ENCODE measurements around the gene NAP1L5. TPM values are rescaled to one million over a fixed set of nuclear protein-coding genes. Genes with fewer than 3 reads are reported as not detected.

NAP1L5 gene, protein sequence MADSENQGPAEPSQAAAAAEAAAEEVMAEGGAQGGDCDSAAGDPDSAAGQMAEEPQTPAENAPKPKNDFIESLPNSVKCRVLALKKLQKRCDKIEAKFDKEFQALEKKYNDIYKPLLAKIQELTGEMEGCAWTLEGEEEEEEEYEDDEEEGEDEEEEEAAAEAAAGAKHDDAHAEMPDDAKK
- 6.6 TPM for polyA plus RNA-seq (2013, experiment 1 of 2)
- 7.7 TPM for polyA plus RNA-seq (2013, experiment 2 of 2)

DNA sequence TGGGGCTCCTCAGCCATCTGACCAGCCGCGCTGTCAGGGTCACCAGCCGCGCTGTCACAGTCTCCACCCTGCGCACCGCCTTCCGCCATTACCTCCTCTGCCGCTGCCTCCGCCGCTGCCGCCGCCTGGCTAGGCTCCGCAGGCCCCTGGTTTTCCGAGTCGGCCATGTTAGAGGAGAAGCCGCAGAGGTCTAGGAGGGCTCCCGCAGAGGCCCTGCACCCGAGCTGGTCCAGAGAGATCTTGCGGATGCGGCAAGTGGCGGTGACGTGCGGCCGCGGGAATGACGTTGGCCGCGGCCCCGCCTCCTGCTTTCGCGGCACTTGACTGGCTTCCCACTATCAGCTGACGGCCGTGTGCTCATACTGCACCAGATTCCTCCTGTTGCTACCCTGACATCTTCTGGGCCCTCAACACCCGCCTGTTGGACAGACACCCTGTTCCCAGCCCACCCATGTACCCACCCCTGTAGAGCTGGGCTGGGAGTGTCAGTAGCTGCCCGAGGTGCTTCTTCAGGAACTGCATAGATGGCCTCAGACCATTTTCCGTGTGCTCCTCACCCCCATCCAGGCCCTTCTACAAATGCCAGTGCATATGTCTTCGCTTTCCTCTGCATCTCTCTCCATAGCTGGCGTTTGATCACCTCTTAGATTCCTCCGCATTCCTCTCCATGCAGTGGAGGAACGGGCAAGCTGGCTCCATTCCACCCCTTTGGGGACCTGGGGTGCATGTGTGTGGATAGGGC lies at the start of gene NAP1L5:
NAP1L5 (minus strand) TSS at position 242 of the 742 bp plus-strand sequence; CDS start at position 167, 75 bp downstream.
- no peak within 1 kb of the TSS for H3K27ac ChIP-seq (ENCODE audit: low read depth, low read length, severe bottlenecking)
- 64 to 68% methylated on average over 16 to 39 of the region's 40 CpGs for WGBS, 2 experiments (ENCODE audit: insufficient coverage in 2 of 2)

GRCh38 chr4:88747351-88747750 lies 49.7 kb upstream of the NAP1L5 start:
- Histone ChIP-seq H3K9me3 (ENCODE audit: control insufficient read depth, low read length) (no peaks in the 10 kb centered on the region), H3K36me3 (ENCODE audit: control insufficient read depth, insufficient read depth, low read length) (peaks cover 39% of the 10 kb centered on the region), H3K4me3 (ENCODE audit: extremely low read depth, insufficient read depth, low read length, poor library complexity, severe bottlenecking) (no peak overlapping the region), H3K27ac (ENCODE audit: low read depth, low read length, severe bottlenecking) (no peak overlapping the region), H3K4me1 (ENCODE audit: control insufficient read depth, insufficient read depth, low read length, poor library complexity, severe bottlenecking) (no peaks in the 10 kb centered on the region)
- WGBS, 2 experiments (ENCODE audit: insufficient coverage in 2 of 2) = 94% methylated on average over 7 of the region's 7 CpGs

More for the DNA sequence above, at the start of gene NAP1L5:
- Histone ChIP-seq H3K36me3 (ENCODE audit: control insufficient read depth, insufficient read depth, low read length) (no peaks in the 10 kb centered on the region), H3K4me3 (ENCODE audit: extremely low read depth, insufficient read depth, low read length, poor library complexity, severe bottlenecking) (peak within 1 kb of the TSS; percentile 47), H3K9me3 (ENCODE audit: control insufficient read depth, low read length) (no peaks in the 10 kb centered on the region), H3K4me1 (ENCODE audit: control insufficient read depth, insufficient read depth, low read length, poor library complexity, severe bottlenecking) (no peaks in the 10 kb centered on the region)

DNA sequence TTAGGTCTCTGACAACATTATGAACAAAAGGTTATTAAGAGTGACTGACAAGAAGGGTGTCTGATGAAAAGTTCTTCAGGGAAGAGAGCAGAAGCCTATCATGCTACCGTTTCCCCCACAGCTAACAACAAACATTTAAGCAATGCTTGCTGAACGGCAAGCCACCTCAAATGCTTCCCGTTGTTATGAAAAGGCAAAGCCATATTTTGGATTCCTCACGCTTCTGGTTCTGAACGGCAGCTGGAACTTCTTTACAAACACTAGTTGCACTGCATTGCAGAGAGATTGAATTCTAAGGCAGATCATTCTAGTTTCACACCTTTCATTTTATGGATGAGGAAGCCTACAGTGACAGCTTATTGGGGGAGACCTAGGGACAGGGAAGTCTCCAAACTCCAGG lies 48.6 kb upstream of the NAP1L5 start:
- H3K27ac ChIP-seq (ENCODE audit: low read depth, low read length, severe bottlenecking) = no peak overlapping the region
- no peaks in the 10 kb centered on the region for H3K9me3 ChIP-seq (ENCODE audit: control insufficient read depth, low read length)
- H3K4me1 ChIP-seq (ENCODE audit: control insufficient read depth, insufficient read depth, low read length, poor library complexity, severe bottlenecking) = no peaks in the 10 kb centered on the region
- peaks cover 37% of the 10 kb centered on the region for H3K36me3 ChIP-seq (ENCODE audit: control insufficient read depth, insufficient read depth, low read length)
- 87 to 100% methylated on average over 3 to 5 of the region's 5 CpGs for WGBS, 2 experiments (ENCODE audit: insufficient coverage in 2 of 2)
- no peak overlapping the region for H3K4me3 ChIP-seq (ENCODE audit: extremely low read depth, insufficient read depth, low read length, poor library complexity, severe bottlenecking)

DNA sequence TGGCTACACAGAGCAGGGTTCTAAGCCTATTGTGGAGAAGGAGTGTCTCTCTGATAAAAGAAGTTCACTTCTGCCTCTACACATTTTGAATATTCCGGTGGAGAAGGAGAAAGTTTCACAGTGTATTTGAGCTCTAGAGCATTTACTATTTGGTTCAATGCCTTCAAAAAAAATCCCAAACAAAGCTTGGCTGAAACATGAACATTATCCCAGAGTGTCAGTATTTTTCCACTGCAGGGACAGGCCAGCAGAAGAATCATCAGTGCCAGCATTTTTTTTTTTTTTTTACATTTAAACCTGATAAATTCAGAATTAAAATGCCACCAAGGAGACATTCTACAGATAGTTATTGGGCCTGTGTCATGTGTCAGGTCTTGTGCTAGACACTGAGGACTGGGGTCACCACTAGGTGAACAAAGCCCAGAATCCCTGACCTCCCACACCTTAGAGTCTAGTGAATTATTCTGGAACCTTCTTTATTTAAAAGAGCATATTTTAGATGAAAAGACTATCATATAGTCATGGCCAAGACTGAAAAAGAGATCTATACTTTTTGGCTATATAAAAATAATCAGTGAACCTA lies 48.0 kb upstream of the NAP1L5 start:
- no CpG with 5 or more reads among the region's 1 CpG for WGBS, 2 experiments (ENCODE audit: insufficient coverage in 2 of 2)
- no peak overlapping the region for H3K4me3 ChIP-seq (ENCODE audit: extremely low read depth, insufficient read depth, low read length, poor library complexity, severe bottlenecking)
- H3K4me1 ChIP-seq (ENCODE audit: control insufficient read depth, insufficient read depth, low read length, poor library complexity, severe bottlenecking) = no peaks in the 10 kb centered on the region
- H3K9me3 ChIP-seq (ENCODE audit: control insufficient read depth, low read length) = no peaks in the 10 kb centered on the region
- no peak overlapping the region for H3K27ac ChIP-seq (ENCODE audit: low read depth, low read length, severe bottlenecking)
- H3K36me3 ChIP-seq (ENCODE audit: control insufficient read depth, insufficient read depth, low read length) = peaks cover 39% of the 10 kb centered on the region

DNA sequence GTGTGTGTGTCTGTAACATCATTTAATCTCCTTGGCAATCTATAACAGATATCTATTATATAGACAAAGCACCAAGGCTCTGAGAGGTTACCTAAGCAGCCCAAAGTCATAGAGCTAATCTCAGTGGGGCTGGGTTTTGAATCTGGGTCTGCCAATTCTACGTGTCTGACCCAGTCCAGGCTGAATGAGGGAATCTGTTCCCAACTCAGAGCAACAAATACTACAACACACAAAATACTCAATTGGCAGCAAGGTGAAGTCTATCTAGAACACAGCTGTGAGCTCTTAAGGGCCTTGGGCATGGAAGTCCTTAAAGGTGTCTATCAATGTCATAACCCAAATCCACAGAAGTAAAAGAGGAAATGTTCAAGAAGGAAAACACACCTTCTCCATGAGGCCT lies 47.5 kb upstream of the NAP1L5 start:
- H3K27ac ChIP-seq (ENCODE audit: low read depth, low read length, severe bottlenecking) = no peak overlapping the region
- no CpG with 5 or more reads among the region's 1 CpG for WGBS, 2 experiments (ENCODE audit: insufficient coverage in 2 of 2)

DNA sequence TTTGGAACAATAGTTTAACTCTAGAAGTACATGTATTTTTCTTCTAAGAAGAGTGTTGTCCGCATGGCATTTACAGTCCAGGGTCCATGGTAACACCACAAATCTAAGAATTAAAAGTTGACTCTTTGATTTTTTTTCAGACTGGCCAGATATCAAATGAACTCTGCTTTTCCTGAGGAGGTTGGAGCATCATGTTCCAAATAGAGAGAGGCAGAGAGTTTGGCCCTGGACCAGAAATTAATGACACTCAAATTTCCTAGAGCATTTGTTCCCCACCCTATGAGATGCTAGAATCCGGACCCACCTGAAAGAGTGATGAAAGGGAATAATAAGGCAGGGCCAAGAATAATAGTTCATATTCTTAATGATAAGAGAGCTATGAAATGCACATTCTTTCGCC lies 47.0 kb upstream of the NAP1L5 start:
- Histone ChIP-seq H3K4me1 (ENCODE audit: control insufficient read depth, insufficient read depth, low read length, poor library complexity, severe bottlenecking) (no peaks in the 10 kb centered on the region), H3K4me3 (ENCODE audit: extremely low read depth, insufficient read depth, low read length, poor library complexity, severe bottlenecking) (no peak overlapping the region), H3K36me3 (ENCODE audit: control insufficient read depth, insufficient read depth, low read length) (peaks cover 33% of the 10 kb centered on the region), H3K9me3 (ENCODE audit: control insufficient read depth, low read length) (no peaks in the 10 kb centered on the region), H3K27ac (ENCODE audit: low read depth, low read length, severe bottlenecking) (no peak overlapping the region)
- 100% methylated on average over 1 of the region's 3 CpGs; no CpG with 5 or more reads in 1 of the 2 experiments for WGBS, 2 experiments (ENCODE audit: insufficient coverage in 2 of 2)

More for the DNA sequence above, 47.5 kb upstream of the NAP1L5 start:
- no peaks in the 10 kb centered on the region for H3K9me3 ChIP-seq (ENCODE audit: control insufficient read depth, low read length)
- H3K4me3 ChIP-seq (ENCODE audit: extremely low read depth, insufficient read depth, low read length, poor library complexity, severe bottlenecking) = no peak overlapping the region
- peaks cover 39% of the 10 kb centered on the region for H3K36me3 ChIP-seq (ENCODE audit: control insufficient read depth, insufficient read depth, low read length)
- no peaks in the 10 kb centered on the region for H3K4me1 ChIP-seq (ENCODE audit: control insufficient read depth, insufficient read depth, low read length, poor library complexity, severe bottlenecking)

- H3K4me1 ChIP-seq (ENCODE audit: control insufficient read depth, insufficient read depth, low read length, poor library complexity, severe bottlenecking) = no peaks in the 10 kb centered on the region
- 86% methylated on average over 1 of the region's 3 CpGs; no CpG with 5 or more reads in 1 of the 2 experiments for WGBS, 2 experiments (ENCODE audit: insufficient coverage in 2 of 2)
- no peak overlapping the region for H3K4me3 ChIP-seq (ENCODE audit: extremely low read depth, insufficient read depth, low read length, poor library complexity, severe bottlenecking)
- peaks cover 29% of the 10 kb centered on the region for H3K36me3 ChIP-seq (ENCODE audit: control insufficient read depth, insufficient read depth, low read length)
- no peak overlapping the region for H3K27ac ChIP-seq (ENCODE audit: low read depth, low read length, severe bottlenecking)
- no peaks in the 10 kb centered on the region for H3K9me3 ChIP-seq (ENCODE audit: control insufficient read depth, low read length)
Measured at GRCh38 chr4:88743696-88744095, 46.1 kb upstream of the NAP1L5 start.

- H3K4me1 ChIP-seq (ENCODE audit: control insufficient read depth, insufficient read depth, low read length, poor library complexity, severe bottlenecking) = no peaks in the 10 kb centered on the region
- 96 to 100% methylated on average over 2 of the region's 2 CpGs for WGBS, 2 experiments (ENCODE audit: insufficient coverage in 2 of 2)
- H3K27ac ChIP-seq (ENCODE audit: low read depth, low read length, severe bottlenecking) = no peak overlapping the region
- peaks cover 31% of the 10 kb centered on the region for H3K36me3 ChIP-seq (ENCODE audit: control insufficient read depth, insufficient read depth, low read length)
- no peaks in the 10 kb centered on the region for H3K9me3 ChIP-seq (ENCODE audit: control insufficient read depth, low read length)
- no peak overlapping the region for H3K4me3 ChIP-seq (ENCODE audit: extremely low read depth, insufficient read depth, low read length, poor library complexity, severe bottlenecking)
Measured at GRCh38 chr4:88742561-88742960, 44.9 kb upstream of the NAP1L5 start.

- H3K4me1 ChIP-seq (ENCODE audit: control insufficient read depth, insufficient read depth, low read length, poor library complexity, severe bottlenecking) = no peaks in the 10 kb centered on the region
- no peak overlapping the region for H3K27ac ChIP-seq (ENCODE audit: low read depth, low read length, severe bottlenecking)
- no peak overlapping the region for H3K4me3 ChIP-seq (ENCODE audit: extremely low read depth, insufficient read depth, low read length, poor library complexity, severe bottlenecking)
- peaks cover 31% of the 10 kb centered on the region for H3K36me3 ChIP-seq (ENCODE audit: control insufficient read depth, insufficient read depth, low read length)
- 92 to 100% methylated on average over 3 of the region's 4 CpGs for WGBS, 2 experiments (ENCODE audit: insufficient coverage in 2 of 2)
- H3K9me3 ChIP-seq (ENCODE audit: control insufficient read depth, low read length) = no peaks in the 10 kb centered on the region
Measured at GRCh38 chr4:88738180-88738579, 40.6 kb upstream of the NAP1L5 start.

DNA sequence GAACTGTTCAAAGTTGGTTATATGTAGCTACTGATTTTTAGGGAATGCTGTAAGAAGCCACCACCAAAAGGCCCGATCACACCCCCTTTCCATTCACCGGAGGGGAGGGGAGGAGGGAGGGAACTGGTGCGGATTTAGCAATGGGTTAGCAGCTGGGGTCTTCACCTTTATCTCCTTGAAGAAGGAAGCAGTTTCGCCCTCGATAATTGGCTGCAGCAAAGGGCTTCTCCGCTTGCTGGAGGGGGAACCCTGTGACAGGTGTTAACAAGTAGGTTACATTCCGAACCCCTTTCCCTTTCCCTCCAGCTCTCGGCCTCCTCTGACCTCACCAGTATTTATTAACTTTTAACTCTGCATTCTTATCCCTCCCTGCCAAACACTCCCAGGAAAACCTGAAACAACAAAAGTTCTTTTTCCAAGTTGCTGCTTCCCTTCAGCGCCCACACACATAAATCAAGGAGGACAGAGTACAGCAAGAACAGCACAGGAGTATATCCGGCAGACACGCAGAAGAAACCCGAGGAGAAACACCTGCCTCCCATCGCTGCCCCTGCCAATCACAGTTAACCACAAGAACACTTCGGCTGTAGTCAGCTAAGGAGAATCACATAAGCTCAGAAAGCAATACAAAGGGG lies 39.8 kb upstream of the NAP1L5 start:
- H3K36me3 ChIP-seq (ENCODE audit: control insufficient read depth, insufficient read depth, low read length) = peaks cover 31% of the 10 kb centered on the region
- H3K4me3 ChIP-seq (ENCODE audit: extremely low read depth, insufficient read depth, low read length, poor library complexity, severe bottlenecking) = no peak overlapping the region
- no peaks in the 10 kb centered on the region for H3K9me3 ChIP-seq (ENCODE audit: control insufficient read depth, low read length)
- no peaks in the 10 kb centered on the region for H3K4me1 ChIP-seq (ENCODE audit: control insufficient read depth, insufficient read depth, low read length, poor library complexity, severe bottlenecking)
- WGBS, 2 experiments (ENCODE audit: insufficient coverage in 2 of 2) = 84 to 91% methylated on average over 7 to 10 of the region's 14 CpGs
- no peak overlapping the region for H3K27ac ChIP-seq (ENCODE audit: low read depth, low read length, severe bottlenecking)

Data from mesodermal cell (in vitro differentiated cells).